ENCODE data around the gene TMEM165. TPM values are rescaled to one million over a fixed set of nuclear protein-coding genes. Genes with fewer than 3 reads are reported as not detected.

Gene TMEM165
- total RNA-seq, 1 donor from 2014 or later: 134 TPM

- no peak for DNase-seq (ENCODE audit: low read depth)
Observed at GRCh38 chr4:55366621-55367020, 29.1 kb upstream of the TMEM165 start.

DNA sequence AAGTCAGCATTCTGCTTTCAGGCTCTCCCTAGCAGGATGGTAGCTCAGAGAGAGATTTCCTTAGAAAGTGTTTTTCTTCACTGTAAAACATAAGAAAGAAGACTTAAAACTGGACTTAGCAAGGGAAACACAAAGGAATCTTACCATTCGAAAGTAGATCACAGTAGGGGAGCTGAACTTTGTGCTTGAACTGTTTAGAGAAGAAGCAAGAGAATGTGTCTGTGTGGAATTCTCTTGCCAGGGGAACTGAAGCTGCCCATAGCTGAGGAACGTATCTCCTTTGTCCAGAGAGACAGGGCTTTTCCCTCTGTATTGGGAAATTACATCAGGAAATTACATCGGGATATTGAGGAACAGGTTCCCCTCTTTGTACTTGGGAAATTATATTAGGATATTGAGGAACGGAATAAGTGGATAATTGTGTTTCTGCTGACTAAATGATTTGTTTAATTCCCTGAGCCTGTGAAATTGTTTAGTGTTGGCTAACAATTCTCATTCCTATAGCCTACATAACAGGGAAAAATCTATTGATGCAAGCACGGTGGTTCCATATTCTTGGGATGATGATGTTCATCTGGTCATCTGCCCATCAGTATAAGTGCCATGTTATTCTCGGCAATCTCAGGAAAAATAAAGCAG lies 28.6 kb upstream of the TMEM165 start:
- DNase-seq (ENCODE audit: low read depth): no peak

GRCh38 chr4:55369968-55370367 lies 25.8 kb upstream of the TMEM165 start:
- DNase-seq (ENCODE audit: low read depth): no peak

- no peak for DNase-seq (ENCODE audit: low read depth)
Observed at GRCh38 chr4:55372259-55372658, 23.5 kb upstream of the TMEM165 start.

DNA sequence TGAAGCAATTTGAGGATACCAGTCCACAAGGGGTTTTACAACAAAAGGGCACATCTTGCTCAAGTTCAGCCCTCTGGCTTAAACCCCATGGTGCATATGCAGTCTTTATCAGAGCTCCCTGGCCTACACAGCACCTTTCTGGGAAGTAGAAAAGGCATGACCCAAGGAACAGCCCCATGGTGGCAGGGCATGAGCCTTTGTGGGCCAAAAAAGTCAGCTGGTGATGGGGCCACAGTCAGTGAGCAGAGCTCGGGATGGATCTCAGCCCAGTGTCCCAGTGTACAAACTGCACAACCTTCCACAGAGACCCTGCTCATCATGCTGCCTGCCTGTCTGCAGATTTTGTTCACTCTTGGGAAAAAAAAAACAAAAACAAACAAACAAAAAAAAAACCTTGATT lies 22.3 kb upstream of the TMEM165 start:
- no peak for DNase-seq (ENCODE audit: low read depth)

DNA sequence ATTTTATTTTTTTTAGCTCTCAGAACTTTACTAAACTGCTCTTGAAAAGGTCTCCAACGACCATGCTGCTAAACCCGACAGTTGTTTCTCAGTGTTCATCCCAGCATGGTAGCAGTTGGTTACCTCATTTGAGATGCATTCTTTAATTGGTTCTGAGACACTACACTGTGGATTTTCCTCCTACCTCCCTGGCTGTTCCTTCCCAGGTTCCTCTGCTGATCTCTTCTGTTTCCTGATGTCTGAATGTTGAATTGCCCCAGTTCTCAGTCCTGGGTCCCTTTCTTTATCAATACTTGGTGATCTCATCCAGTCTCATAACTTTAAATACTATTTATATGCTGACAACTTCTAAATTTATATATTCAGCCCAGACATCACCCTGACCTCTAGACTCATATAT lies 19.1 kb upstream of the TMEM165 start:
- DNase-seq (ENCODE audit: low read depth): no peak

DNA sequence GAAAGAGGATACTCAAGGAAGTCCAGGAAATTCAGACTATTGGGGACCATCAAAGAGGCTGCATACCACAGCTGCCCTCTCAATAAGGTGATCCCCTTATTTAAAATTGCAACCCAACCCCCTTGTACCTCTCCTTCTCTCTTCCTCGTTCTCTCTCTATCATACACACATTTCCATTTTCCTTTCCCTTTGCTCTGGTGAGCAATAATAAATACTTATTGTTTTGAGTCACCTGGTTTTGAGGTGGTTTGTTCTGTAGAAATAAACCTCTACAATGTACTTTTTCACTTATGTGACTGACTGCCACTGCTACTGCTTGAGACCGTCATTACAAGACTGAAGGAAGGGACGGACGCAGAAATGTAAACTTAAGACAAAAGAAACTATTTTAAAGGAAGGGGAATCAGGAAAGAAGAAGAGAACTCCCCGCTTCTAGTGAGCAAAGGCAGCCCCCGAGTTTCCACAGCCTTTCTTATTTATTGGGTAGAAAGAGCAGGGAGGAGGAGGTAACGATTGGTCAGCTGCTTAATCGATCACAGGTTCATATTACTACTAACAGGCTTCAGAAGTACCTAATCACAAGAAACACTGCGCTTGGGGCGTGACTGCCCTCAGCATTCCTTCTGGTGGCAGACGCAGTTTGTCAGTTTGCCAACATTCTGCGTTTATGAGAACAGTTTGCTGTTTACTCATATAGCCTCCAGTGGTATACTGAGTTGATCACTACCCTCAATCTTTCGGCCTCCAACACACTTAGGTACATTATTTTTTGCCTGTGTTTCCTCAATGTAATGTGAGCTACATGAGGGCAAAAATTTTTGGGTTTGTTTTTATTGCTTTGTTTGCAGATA lies 16.9 kb upstream of the TMEM165 start:
- no peak for DNase-seq (ENCODE audit: low read depth)

DNA sequence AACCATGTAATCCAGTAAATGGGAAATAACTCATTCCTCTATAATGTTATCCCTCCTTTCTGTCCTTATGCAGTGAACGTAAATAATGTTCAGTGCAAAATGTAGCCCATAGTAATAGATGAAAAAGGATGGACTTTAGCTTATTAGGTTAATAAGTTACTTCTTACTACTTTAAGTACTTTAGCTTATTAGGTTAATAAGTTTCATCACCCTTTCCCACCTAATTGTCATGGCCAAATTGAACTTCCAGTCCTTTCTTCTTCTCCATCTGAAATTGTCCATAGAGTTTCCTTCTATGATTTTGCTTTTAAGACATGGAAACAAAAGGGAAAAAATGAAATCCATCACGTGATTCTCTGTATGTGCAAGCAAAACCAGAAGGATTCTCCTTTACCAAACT lies 15.2 kb upstream of the TMEM165 start:
- no peak for DNase-seq (ENCODE audit: low read depth)

DNA sequence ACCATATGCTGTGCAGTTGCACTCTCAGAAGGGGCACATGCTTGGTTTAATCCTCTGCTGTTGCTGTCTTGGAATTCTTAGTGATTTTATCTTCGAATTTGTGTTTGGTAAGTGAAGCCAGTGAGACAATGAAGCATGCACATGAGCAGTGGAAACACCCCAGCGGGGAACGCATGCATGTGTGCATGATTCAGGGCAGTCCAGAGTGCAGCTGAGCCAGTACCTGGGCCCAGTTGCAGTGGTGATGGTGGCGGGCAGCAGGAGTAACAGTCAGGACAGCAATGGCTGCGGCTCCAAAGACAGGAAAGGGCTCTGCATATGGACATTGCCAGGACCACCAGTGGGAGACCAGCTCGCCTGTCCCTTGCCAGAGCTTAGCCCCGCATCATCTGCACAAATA lies 14.3 kb upstream of the TMEM165 start:
- DNase-seq (ENCODE audit: low read depth): no peak

- DNase-seq (ENCODE audit: low read depth): no peak
Observed at GRCh38 chr4:55382488-55383003, 13.2 kb upstream of the TMEM165 start.

DNA sequence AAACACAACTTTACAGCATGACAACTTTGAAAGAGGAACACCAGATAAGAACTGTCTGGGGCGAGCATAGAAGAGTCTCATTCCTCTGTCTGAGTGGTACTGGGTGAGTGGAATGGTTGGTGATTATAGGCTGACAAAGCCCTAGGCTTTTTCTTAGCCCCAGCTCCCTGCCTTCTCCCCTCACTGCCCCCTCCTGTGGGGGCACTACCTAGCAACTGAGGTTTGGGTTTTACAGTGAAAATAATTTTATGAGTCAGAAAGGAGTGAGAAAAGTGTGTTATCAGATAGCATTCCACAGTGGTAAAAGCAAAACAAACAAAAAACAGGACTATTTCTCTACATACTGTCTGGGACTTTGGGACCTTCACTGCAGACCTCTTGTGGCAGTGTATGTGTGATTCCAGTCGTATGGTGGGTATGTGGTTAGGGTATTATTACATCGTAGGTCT lies 10.5 kb upstream of the TMEM165 start:
- no peak for DNase-seq (ENCODE audit: low read depth)

- DNase-seq (ENCODE audit: low read depth): peak; percentile 12
Observed at GRCh38 chr4:55386073-55386472, 9.7 kb upstream of the TMEM165 start.

GRCh38 chr4:55386840-55387239 lies 8.9 kb upstream of the TMEM165 start:
- DNase-seq (ENCODE audit: low read depth): no peak

DNA sequence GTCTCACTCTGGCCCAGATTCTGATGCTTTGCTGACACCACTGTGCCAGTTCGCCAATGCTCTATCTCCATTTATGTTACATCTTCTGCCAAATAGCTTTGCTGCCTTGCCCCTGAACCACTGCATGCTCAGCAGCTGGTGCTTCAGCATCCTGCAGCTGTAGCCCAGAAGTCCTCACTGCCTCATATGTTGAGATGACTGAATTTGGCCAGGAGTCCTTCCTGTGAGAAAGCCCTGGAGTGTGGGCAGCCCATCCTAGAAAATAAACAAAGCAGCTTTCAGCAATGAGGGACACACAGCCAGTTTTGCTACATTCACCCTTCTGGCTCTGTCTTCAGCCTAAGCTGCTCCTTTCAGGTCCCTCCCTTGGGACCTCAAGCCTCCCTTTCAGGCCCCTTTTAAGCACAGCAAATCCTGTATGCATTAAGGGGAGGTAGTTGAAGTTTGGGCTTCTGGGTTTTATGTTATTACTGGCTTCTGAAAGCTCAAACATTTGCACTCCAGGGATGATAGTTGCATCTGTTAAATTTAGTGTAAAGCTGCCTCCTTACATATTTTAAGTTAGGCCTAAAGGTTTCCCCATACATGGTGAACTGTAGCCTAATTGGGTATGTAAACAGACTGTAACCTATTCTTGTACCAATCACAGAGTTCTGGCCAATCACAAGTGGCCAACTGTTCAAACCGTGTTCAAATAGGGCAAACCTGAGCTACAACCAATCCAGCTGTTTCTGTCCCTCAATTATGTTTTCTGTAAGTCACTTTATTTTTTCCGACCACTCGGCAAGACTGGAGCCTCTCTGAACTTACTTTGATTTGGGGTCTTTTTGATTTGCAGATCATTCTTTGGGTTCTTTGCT lies 2.1 kb upstream of the TMEM165 start:
- no peak for DNase-seq (ENCODE audit: low read depth)

- no peak for DNase-seq (ENCODE audit: low read depth)
Observed at GRCh38 chr4:55395218-55395528, 584 bp upstream of the TMEM165 start.

DNA sequence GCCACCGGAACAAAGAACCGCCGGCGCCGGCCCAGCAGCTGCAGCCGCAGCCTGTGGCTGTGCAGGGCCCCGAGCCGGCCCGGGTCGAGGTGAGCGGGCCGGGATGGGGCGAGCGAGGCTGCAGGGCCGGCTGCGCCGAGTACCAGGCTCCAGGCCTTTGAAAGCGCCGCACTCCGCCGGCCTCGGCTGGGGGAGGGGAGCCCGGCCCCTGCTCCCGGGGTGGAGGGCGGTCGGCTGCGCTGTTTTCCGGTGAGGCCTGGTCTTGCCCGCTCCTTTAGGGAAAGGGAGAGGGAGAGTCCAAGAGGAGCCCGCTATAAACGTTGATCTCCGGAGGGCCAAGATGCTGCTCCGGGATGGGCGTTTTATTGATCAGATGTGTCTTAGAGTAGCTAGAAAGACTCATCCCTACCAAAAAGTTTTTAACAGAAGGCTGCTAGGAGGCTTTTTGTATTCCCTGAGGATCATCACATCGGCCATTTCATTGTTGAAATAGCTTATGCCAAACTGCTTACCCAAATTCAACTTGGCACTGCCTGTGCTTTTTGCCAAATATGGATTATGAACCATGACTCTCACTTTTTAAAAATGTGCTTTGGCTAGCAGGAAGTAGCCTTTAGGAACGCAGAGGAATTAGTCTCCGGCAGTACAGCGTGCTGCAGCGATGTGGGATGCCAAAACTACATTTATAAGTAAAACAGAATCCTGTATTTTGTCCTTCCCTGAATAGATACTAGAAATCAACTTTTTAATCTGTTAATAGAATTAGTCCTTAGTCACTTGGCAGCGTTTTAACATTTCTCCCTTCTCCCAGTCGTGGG lies 760 bp downstream of the TMEM165 start:
- peak; percentile 63 for DNase-seq (ENCODE audit: low read depth)

- no peak for DNase-seq (ENCODE audit: low read depth)
Observed at GRCh38 chr4:55397126-55397436, 1.3 kb downstream of the TMEM165 start.

DNA sequence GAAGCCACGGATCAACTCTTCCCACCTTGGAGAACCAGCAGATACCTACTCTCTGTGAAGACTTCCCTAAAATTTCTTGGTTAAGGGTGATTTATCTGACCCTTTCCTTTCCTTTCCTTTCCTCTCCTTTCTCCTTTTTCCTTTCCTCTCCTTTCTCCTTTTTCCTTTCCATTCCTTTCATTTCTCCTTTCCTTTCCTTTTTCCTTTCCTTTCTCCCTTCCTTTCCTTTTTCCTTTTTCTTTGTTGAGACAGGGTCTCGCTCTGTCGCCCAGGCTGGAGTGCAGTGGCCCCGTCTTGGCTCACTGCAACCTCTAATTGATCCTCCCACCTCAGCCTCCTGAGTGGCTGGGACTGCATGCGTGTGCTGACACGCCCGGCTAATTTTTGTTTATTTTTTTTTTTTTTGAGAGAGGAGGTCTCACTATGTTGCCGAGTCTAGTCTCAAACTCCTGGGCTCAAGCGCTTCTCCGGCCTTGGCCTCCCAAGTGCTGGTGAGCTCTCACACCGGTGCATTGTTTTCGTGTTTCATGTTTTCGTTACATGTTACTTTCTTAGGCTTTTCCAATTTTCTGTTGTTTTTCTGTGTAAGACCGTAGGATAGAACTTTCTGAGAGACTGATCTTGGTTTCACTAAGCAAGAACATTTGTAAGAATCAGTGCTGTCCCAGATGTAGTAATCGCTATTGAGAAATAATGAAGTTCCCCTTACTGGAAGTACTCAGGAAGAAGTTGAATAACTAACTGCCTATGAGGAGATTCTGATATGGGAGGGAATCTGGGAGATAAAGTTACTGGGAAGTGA lies 2.0 kb downstream of the TMEM165 start:
- no peak for DNase-seq (ENCODE audit: low read depth)

- no peak for DNase-seq (ENCODE audit: low read depth)
Observed at GRCh38 chr4:55398461-55398860, 2.7 kb downstream of the TMEM165 start.

DNA sequence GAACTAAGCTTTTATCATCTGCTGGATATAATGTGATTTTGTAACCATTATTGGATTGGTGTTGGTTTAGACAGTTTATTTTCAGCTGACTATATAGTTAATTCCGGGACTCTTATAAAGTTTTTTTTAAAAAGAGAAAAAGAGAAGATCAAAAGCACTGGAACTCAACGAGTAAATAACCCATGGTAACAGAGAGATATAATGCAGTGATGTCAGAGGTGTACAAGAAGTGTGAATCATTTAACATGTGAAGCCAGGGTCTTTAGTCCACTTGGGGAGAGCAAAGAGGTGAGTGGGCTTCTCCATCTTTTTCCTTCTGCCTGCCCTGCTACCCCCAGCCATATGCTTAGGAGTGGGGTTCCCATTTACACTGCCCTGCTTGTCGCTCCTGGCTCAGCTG lies 3.2 kb downstream of the TMEM165 start:
- DNase-seq (ENCODE audit: low read depth): no peak
